KMS-11 (cell line): ENCODE results near the gene RDX.
"Not testable (repeated sequence)": the region's sequence is repeated elsewhere in the genome, so short reads cannot be mapped to it uniquely, and the experiment has no call there.

Experiments
- H2AFZ ChIP-seq: fragments of 200-600 bp; sonication (generic); 2 replicates; pipeline ENCODE4 v1.6.1; 2016; ENCODE audit warnings: antibody characterized with exemption, mixed run types, low read depth
- H3K27ac ChIP-seq: fragments of 200-600 bp; sonication (generic); 2 replicates; pipeline ENCODE4 v1.6.1; 2016; ENCODE audit warnings: mild to moderate bottlenecking, mixed run types
- H3K27me3 ChIP-seq: fragments of 200-600 bp; sonication (generic); 2 replicates; pipeline ENCODE4 v1.6.1; 2017; ENCODE audit warnings: mild to moderate bottlenecking, low read depth, mixed run types, moderate library complexity; ENCODE audit not compliant: insufficient read depth
- H3K36me3 ChIP-seq: fragments of 200-600 bp; sonication (generic); 2 replicates; pipeline ENCODE4 v1.6.1; 2017; ENCODE audit warnings: mild to moderate bottlenecking, mixed run types; ENCODE audit not compliant: insufficient read depth
- H3K4me1 ChIP-seq: fragments of 200-600 bp; sonication (generic); 2 replicates; pipeline ENCODE4 v1.6.1; 2016; ENCODE audit warnings: mild to moderate bottlenecking, low read depth, mixed run types; ENCODE audit not compliant: poor library complexity, severe bottlenecking
- H3K4me2 ChIP-seq: fragments of 200-600 bp; sonication (generic); 2 replicates; pipeline ENCODE4 v1.7.0; 2016; ENCODE audit warnings: mild to moderate bottlenecking, mixed run types
- H3K4me3 ChIP-seq: fragments of 200-600 bp; sonication (generic); IDR thresholded peaks from 2 replicates; pipeline ENCODE4 v1.6.1; 2017; ENCODE audit warnings: low read depth, low read length, mixed read lengths; ENCODE audit not compliant: insufficient read depth
- H3K79me2 ChIP-seq: fragments of 200-600 bp; sonication (generic); 2 replicates; pipeline ENCODE4 v1.6.1; 2016; ENCODE audit warnings: low read depth, mixed run types; ENCODE audit not compliant: insufficient read depth
- H3K9ac ChIP-seq: fragments of 200-600 bp; sonication (generic); 2 replicates; pipeline ENCODE4 v1.6.1; 2016; ENCODE audit warnings: mild to moderate bottlenecking, mixed run types
- H4K20me1 ChIP-seq: fragments of 200-600 bp; sonication (generic); 2 replicates; pipeline ENCODE4 v1.6.1; 2016; ENCODE audit warnings: mild to moderate bottlenecking, mixed run types; ENCODE audit not compliant: insufficient read depth
- TF ChIP-seq, protein P1 (sequence below): fragments of 200-600 bp; sonication (generic); conservative IDR thresholded peaks from 2 replicates; pipeline ENCODE4 v1.6.1; 2017; ENCODE audit warnings: low read depth, mild to moderate bottlenecking, antibody characterized with exemption, low read length, moderate library complexity, mixed read lengths

Gene RDX

DNA sequence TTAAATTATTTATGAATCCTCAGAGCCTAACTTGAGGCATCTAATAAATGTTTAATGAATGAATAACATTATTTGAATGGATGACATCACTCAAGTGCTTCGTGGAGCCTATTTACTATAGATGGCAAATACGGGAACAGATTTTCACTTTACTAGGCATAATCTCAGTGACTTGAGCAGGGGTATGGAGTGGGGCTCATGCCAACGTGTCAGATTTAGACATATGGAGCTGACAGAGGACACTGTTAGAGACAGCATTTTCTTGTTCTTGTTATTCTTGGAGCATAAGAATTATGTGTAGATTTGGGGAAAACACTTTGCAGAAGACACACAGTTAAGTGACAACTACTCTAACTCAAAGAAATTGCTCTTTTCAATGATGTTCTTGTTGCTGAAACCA is 78.5 kb downstream of the RDX start:
- no peaks in the 10 kb centered on the region for H3K36me3 ChIP-seq
- H3K27me3 ChIP-seq, result no peaks in the 10 kb centered on the region
- H4K20me1 ChIP-seq, result no peaks in the 10 kb centered on the region
- H3K4me2 ChIP-seq, result no peak overlapping the region
- no peaks in the 10 kb centered on the region for H3K4me1 ChIP-seq
- no peak overlapping the region for H3K4me3 ChIP-seq
- H3K79me2 ChIP-seq, result no peaks in the 10 kb centered on the region
- no peak overlapping the region for H3K9ac ChIP-seq
- H3K27ac ChIP-seq, result no peak overlapping the region
- H2AFZ ChIP-seq, result no peak overlapping the region
- TF ChIP-seq, protein P1, sequence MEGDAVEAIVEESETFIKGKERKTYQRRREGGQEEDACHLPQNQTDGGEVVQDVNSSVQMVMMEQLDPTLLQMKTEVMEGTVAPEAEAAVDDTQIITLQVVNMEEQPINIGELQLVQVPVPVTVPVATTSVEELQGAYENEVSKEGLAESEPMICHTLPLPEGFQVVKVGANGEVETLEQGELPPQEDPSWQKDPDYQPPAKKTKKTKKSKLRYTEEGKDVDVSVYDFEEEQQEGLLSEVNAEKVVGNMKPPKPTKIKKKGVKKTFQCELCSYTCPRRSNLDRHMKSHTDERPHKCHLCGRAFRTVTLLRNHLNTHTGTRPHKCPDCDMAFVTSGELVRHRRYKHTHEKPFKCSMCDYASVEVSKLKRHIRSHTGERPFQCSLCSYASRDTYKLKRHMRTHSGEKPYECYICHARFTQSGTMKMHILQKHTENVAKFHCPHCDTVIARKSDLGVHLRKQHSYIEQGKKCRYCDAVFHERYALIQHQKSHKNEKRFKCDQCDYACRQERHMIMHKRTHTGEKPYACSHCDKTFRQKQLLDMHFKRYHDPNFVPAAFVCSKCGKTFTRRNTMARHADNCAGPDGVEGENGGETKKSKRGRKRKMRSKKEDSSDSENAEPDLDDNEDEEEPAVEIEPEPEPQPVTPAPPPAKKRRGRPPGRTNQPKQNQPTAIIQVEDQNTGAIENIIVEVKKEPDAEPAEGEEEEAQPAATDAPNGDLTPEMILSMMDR, result no peak

DNA sequence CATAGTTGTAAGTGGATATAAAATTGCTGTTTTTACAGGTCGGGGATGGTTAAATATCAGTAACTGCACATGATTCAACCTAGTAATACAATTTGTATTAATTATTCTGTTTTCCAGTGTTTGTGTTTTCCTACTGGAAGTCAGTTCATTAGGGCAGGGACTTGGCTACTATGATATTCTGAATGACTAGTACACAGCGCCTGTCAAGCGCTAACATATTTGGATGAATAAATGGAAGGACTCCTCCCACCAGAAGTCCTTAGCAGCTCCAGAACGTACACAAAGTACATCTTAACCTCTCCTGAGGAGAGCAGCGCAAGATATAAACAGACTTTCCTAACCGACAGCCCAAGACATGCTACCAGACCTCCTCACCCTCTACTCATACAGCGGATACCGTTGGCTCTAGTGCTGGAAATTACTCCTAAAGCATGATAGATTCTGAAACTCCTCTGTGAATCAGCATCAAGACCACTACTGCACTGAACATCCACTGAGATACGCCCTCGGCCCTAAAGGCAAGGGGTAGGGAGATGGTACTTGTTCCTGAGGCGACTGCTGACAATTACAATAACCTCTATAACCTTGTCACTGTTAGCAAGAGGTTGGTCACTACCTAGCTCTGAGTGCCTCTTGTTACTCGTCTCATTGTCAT is 79.1 kb downstream of the RDX start:
- H3K27ac ChIP-seq, result no peak overlapping the region
- H3K4me3 ChIP-seq, result no peak overlapping the region
- H3K27me3 ChIP-seq, result no peaks in the 10 kb centered on the region
- no peaks in the 10 kb centered on the region for H3K4me1 ChIP-seq
- no peak overlapping the region for H2AFZ ChIP-seq
- no peak overlapping the region for H3K4me2 ChIP-seq
- no peaks in the 10 kb centered on the region for H4K20me1 ChIP-seq
- H3K36me3 ChIP-seq, result no peaks in the 10 kb centered on the region
- no peak overlapping the region for H3K9ac ChIP-seq
- TF ChIP-seq, protein P1, result no peak
- no peaks in the 10 kb centered on the region for H3K79me2 ChIP-seq

DNA sequence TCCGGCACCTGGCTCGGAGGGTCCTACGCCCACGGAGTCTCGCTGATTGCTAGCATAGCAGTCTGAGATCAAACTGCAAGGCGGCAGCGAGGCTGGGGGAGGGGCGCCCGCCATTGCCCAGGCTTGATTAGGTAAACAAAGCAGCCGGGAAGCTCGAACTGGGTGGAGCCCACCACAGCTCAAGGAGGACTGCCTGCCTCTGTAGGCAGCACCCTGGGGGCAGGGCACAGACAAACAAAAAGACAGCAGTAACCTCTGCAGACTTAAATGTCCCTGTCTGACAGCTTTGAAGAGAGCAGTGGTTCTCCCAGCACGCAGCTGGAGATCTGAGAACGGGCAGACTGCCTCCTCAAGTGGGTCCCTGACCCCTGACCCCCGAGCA is 87.1 kb downstream of the RDX start:
- H3K4me3 ChIP-seq, H3K4me1 ChIP-seq, H3K27ac ChIP-seq, H4K20me1 ChIP-seq, H2AFZ ChIP-seq, H3K27me3 ChIP-seq, H3K4me2 ChIP-seq, H3K79me2 ChIP-seq, H3K36me3 ChIP-seq, H3K9ac ChIP-seq: not testable (repeated sequence)

DNA sequence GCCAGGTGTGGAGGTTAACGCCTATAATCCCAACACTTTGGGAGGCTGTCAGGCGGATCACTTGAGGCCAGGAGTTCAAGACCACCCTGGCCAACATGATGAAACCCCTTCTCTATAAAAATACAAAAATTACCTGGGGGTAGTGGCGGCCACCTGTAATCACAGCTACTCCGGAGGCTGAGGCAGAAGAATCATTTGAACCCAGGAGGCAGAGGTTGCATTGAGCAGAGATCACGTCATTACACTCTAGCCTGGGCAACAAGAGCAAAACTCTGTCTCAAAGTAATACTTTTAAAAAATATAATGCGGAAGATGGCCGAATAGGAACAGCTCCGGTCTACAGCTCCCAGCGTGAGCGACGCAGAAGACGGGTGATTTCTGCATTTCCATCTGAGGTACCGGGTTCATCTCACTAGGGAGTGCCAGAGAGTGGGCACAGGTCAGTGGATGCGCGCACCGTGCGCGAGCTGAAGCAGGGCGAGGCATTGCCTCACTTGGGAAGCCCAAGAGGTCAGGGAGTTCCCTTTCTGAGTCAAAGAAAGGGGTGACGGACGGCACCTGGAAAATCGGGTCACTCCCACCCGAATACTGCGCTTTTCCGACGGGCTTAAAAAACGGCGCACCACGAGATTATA is 87.6 kb downstream of the RDX start:
- H3K4me2 ChIP-seq, H3K36me3 ChIP-seq, H3K9ac ChIP-seq, H3K79me2 ChIP-seq, H3K27me3 ChIP-seq, H4K20me1 ChIP-seq, H3K27ac ChIP-seq, H3K4me3 ChIP-seq, H3K4me1 ChIP-seq: not testable (repeated sequence)
- H2AFZ ChIP-seq, result peak overlapping the region; percentile 12; the same call in 1 of the 2 replicates

DNA sequence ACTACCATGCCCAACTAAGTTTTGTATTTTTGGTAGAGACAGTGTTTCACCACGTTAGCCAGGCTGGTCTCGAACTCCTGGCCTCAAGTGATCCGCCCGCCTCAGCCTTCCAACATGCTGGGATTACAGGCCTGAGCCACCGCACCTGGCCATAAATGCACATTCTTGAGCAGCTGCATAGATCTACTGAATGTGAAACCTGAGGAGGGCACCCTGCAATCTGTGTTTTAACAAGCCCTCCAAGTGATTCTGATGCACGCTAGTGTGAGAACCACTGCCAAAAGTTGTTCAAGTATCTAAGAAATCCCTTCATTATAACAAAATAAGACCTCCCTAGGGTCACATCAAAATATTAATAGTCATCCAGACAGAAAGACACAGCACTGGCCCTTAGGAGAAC is 89.3 kb downstream of the RDX start:
- no peak overlapping the region for H3K9ac ChIP-seq

More for the DNA sequence above, 89.3 kb downstream of the RDX start:
- H3K79me2 ChIP-seq, result no peaks in the 10 kb centered on the region
- H3K4me1 ChIP-seq, result no peaks in the 10 kb centered on the region
- H3K27me3 ChIP-seq, result no peaks in the 10 kb centered on the region
- no peak overlapping the region for H3K27ac ChIP-seq
- no peak overlapping the region for H3K4me3 ChIP-seq
- H3K4me2 ChIP-seq, result no peak overlapping the region
- no peaks in the 10 kb centered on the region for H4K20me1 ChIP-seq
- H2AFZ ChIP-seq, result no peak overlapping the region
- TF ChIP-seq, protein P1, result no peak
- H3K36me3 ChIP-seq, result no peaks in the 10 kb centered on the region
